PC-3 (cell line): ENCODE results near the gene PAF1. TPM values are rescaled to one million over a fixed set of nuclear protein-coding genes. Genes with fewer than 3 reads are reported as not detected.

Experiments
- ATAC-seq: fragments of 200-7000 bp; cut with Tn5 transposase; 2 replicates; pipeline ENCODE4 v1.9.1; 2020; ENCODE audit warnings: mild to moderate bottlenecking, moderate library complexity
- BruUV-seq: library from RNA; stranded (reverse); fragments of 400-500 nt; replicated peaks from 2 replicates; lab custom pipeline; 2021; lab: Mats Ljungman, UMichigan
- CTCF ChIA-PET: fragments of 300-600 bp; sonication (Branson Sonifier 250); formaldehyde crosslinking; loops from one replicate; lab custom pipeline; 2022; ENCODE audit warnings: antibody characterized with exemption; lab: Charles Lee
- POLR2A ChIA-PET: fragments of 300-600 bp; sonication (Branson Sonifier 250); formaldehyde crosslinking; loops from one replicate; lab custom pipeline; 2022; ENCODE audit warnings: antibody characterized with exemption; ENCODE audit not compliant: unreplicated experiment; lab: Charles Lee
- DNase-seq: peaks from one replicate; pipeline ENCODE4 v3.0.0-alpha.2; 2015
- H2AFZ ChIP-seq: fragments of 300-600 bp; sonication (generic); 2 replicates; pipeline ENCODE4 v1.6.0; 2016; ENCODE audit warnings: antibody characterized with exemption, low read length
- H3F3A ChIP-seq: fragments of 300-600 bp; sonication (generic); one replicate; pipeline ENCODE4 v1.6.0; 2017; ENCODE audit warnings: antibody characterized with exemption, low read length, control low read depth, mild to moderate bottlenecking; ENCODE audit not compliant: unreplicated experiment
- H3K27ac ChIP-seq: fragments of 300-600 bp; sonication (generic); 2 replicates; pipeline ENCODE4 v1.5.1; 2016; ENCODE audit warnings: mild to moderate bottlenecking, low read length
- H3K27me3 ChIP-seq: fragments of 300-600 bp; sonication (generic); 2 replicates; pipeline ENCODE4 v1.6.1; 2016; ENCODE audit warnings: low read length, mixed read lengths
- H3K36me3 ChIP-seq: fragments of 300-600 bp; sonication (generic); 2 replicates; pipeline ENCODE4 v1.6.1; 2016; ENCODE audit warnings: low read depth, mixed run types, low read length, mixed read lengths
- H3K4me1 ChIP-seq: fragments of 300-600 bp; sonication (generic); 2 replicates; pipeline ENCODE4 v1.5.1; 2016; ENCODE audit warnings: low read length; ENCODE audit not compliant: insufficient read depth
- H3K4me2 ChIP-seq: fragments of 300-600 bp; sonication (generic); 2 replicates; pipeline ENCODE4 v1.6.0; 2016; ENCODE audit warnings: low read length
- H3K4me3 ChIP-seq: fragments of 300-600 bp; sonication (generic); 2 replicates; pipeline ENCODE4 v1.5.1; 2016; ENCODE audit warnings: mild to moderate bottlenecking, low read length, mixed read lengths
- H3K79me2 ChIP-seq: fragments of 300-600 bp; sonication (generic); 2 replicates; pipeline ENCODE4 v1.6.1; 2017; ENCODE audit warnings: low read length, mixed read lengths
- H3K9ac ChIP-seq: fragments of 300-600 bp; sonication (generic); 2 replicates; pipeline ENCODE4 v1.6.0; 2016; ENCODE audit warnings: mild to moderate bottlenecking, low read length
- H3K9me2 ChIP-seq: fragments of 300-600 bp; sonication (generic); replicated peaks from 2 replicates; pipeline ENCODE4 v1.6.1; 2016; ENCODE audit warnings: mixed run types, low read length, mixed read lengths
- H3K9me3 ChIP-seq: fragments of 300-600 bp; sonication (generic); 2 replicates; pipeline ENCODE4 v1.6.1; 2016; ENCODE audit warnings: low read length, mixed read lengths
- H4K20me1 ChIP-seq: fragments of 300-600 bp; sonication (generic); 2 replicates; pipeline ENCODE4 v1.6.1; 2016; ENCODE audit warnings: low read length, mixed read lengths
- CTCF ChIP-seq: fragments of 300-600 bp; sonication (generic); conservative IDR thresholded peaks from 2 replicates; pipeline ENCODE4 v1.5.1; 2017; ENCODE audit warnings: antibody characterized with exemption, low read depth, mild to moderate bottlenecking, low read length
- EZH2 ChIP-seq: fragments of 300-600 bp; sonication (generic); IDR thresholded peaks from one replicate; pipeline ENCODE4 v1.6.1; 2017; ENCODE audit warnings: antibody characterized with exemption, mild to moderate bottlenecking, low read length; ENCODE audit not compliant: unreplicated experiment
- EZH2phosphoT487 ChIP-seq: fragments of 300-600 bp; sonication (generic); IDR thresholded peaks from 2 replicates; pipeline ENCODE4 v1.6.1; 2018; ENCODE audit warnings: mild to moderate bottlenecking, antibody characterized with exemption, low read length, borderline replicate concordance
- intact Hi-C: fragments of 100-400 bp; cut with micrococcal nuclease; formaldehyde crosslinking; loops from 2 replicates; pipeline ENCODE4 v1.9.0; 2023
- total RNA-seq: library from RNA; depleted of rRNA; stranded (reverse); fragments of >200 nt; gene quantifications from 2 replicates; pipeline ENCODE4 v1.2.3, GENCODE V29; 2014

The PAF1 gene
- total RNA-seq, 1 experiment from 2014 or later: 50.7 TPM

- POLR2A ChIA-PET: no interaction called here
- no peak overlapping the region for H3K9ac ChIP-seq
- no peak overlapping the region for H3K4me2 ChIP-seq
- H3K9me2 ChIP-seq: no peaks in the 10 kb centered on the region
- TF ChIP-seq EZH2: no peak
- no peak for TF ChIP-seq CTCF
- TF ChIP-seq EZH2phosphoT487: no peak
- ATAC-seq (no peak), DNase-seq (no peak)
- H3K79me2 ChIP-seq: peaks cover under 1% of the 10 kb centered on the region; the same call in 1 of the 2 replicates
- no peak overlapping the region for H3K4me3 ChIP-seq
- peaks cover 10% of the 10 kb centered on the region for H3K4me1 ChIP-seq
- no peaks in the 10 kb centered on the region for H4K20me1 ChIP-seq
- CTCF ChIA-PET: no interaction called here
- intact Hi-C loops: no loop called here
- no peaks in the 10 kb centered on the region for H3K27me3 ChIP-seq
- H3K27ac ChIP-seq: no peak overlapping the region
- no peaks in the 10 kb centered on the region for H3K9me3 ChIP-seq
- H2AFZ ChIP-seq: no peak overlapping the region
- BruUV-seq: no TSS peak
- H3K36me3 ChIP-seq: peaks cover 5% of the 10 kb centered on the region
- peaks cover 5% of the 10 kb centered on the region for H3F3A ChIP-seq
Observed at GRCh38 chr19:39427707-39428106, 36.8 kb upstream of the PAF1 start.

GRCh38 chr19:39426170-39426569 is 35.3 kb upstream of the PAF1 start:
- DNase-seq (no peak), ATAC-seq (no peak)
- no peak for TF ChIP-seq EZH2
- no peak for TF ChIP-seq EZH2phosphoT487
- no peak for TF ChIP-seq CTCF
- ChIA-PET POLR2A (no interaction called here), CTCF (no interaction called here)
- Histone ChIP-seq H3K9me2 (no peaks in the 10 kb centered on the region), H3K27me3 (no peaks in the 10 kb centered on the region), H3K27ac (no peak overlapping the region), H3K4me3 (no peak overlapping the region), H3K36me3 (no peaks in the 10 kb centered on the region), H3F3A (no peaks in the 10 kb centered on the region), H2AFZ (no peak overlapping the region), H3K4me2 (no peak overlapping the region), H3K9ac (no peak overlapping the region), H3K4me1 (peaks cover 7% of the 10 kb centered on the region), H4K20me1 (no peaks in the 10 kb centered on the region), H3K9me3 (no peaks in the 10 kb centered on the region), H3K79me2 (no peaks in the 10 kb centered on the region)
- intact Hi-C loops: no loop called here
- no TSS peak for BruUV-seq

GRCh38 chr19:39425744-39426143 is 34.8 kb upstream of the PAF1 start:
- Histone ChIP-seq H3K4me1 (peaks cover 5% of the 10 kb centered on the region), H3F3A (no peaks in the 10 kb centered on the region), H3K79me2 (no peaks in the 10 kb centered on the region), H3K9me2 (no peaks in the 10 kb centered on the region), H4K20me1 (no peaks in the 10 kb centered on the region), H3K27me3 (no peaks in the 10 kb centered on the region), H3K36me3 (no peaks in the 10 kb centered on the region), H3K27ac (no peak overlapping the region), H3K4me2 (no peak overlapping the region), H3K9me3 (no peaks in the 10 kb centered on the region), H3K4me3 (no peak overlapping the region), H3K9ac (no peak overlapping the region), H2AFZ (no peak overlapping the region)
- BruUV-seq: no TSS peak
- ChIA-PET POLR2A (no interaction called here), CTCF (no interaction called here)
- ATAC-seq (no peak), DNase-seq (no peak)
- intact Hi-C loops: no loop called here
- no peak for TF ChIP-seq EZH2
- no peak for TF ChIP-seq EZH2phosphoT487
- TF ChIP-seq CTCF: no peak
